Activated effector memory CD4-positive, alpha-beta T cell treated with anti-CD3 and anti-CD28 coated beads, Interleukin-2, amount 50 U/mL, for 16 hours (primary cell): ENCODE data around the gene NPHP4.

Experiments used
- DNase-seq: peaks from one replicate; pipeline ENCODE4 v3.0.0-alpha.2; 2020

Gene NPHP4

DNA sequence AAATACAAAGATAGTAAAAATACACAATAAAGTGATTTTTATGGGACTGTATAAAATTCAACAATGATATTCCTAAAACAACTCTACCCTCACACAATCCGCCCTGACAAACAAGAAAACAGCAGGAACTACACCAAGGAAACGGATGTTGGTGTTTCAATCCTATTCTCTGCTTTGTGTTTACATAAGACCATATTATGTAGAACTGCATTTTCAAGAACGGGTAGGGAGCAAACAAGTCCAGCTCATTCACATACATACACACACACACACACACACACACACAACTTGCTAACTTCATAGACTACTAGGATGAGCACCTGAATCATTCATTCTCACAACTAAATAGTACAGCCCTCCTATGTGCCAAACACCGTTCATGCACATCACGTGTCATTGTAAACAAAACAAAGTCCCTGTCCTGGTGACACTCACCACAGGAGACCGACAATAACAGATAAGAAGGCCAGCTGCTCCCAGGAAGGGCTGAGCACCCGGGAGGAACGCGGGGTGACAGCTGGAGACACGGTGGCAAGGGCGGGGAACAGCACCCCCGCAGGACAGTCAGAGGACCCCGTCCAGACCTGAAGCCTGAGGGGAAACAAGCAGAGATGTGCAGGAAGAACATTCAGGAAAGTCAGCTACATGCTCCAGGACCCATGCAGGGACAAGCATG, 43.0 kb downstream of the NPHP4 start:
- DNase-seq: peak; percentile 28

DNA sequence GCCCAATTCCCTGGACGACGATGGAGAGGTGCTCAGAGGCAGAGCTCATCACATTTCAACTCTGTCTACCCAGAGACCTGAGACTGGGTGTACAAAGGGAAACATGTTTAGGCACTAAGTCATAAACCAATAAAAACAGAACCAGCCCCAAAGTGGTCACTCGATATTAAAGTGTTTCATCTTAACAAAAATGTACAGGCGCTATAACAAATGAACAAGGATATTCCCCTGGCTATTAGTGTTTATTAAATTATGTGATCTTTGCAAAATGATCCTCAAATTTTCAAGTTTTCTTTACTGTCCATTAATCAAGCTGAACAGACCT, 43.6 kb downstream of the NPHP4 start:
- no peak for DNase-seq

DNA sequence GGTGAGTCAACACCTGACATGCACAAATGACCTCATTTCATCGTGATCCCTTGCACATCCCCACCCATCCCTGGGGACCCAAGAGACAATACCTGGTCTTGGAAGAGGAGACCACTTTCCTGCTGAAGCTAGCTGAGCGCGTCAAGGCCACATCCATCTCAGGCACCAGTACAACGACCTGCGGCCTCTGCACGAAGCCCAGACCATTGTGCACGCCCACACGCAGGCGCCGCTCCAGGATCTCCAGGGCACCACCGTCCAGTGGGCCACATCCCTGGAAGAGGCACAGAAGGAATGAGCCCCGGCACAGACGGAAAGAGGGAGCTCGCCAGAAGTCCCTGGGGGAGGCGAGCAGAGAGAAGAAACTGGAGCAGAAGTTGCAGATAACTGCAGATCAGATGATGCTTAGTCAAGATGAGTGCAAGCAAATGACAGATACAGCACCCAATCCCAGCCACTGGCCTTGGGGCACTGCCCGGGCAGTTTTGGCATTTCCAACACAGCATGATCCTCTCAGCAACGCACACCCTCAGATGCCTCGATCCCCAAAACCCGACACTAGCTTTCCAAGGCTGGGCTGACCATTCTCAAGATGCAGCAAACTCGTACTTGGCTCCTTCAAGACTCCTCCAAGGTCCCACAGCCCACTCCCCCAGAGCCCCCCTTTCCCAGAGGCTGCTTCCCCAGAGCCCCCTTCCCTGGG, 44.1 kb downstream of the NPHP4 start:
- peak; percentile 24 for DNase-seq

DNA sequence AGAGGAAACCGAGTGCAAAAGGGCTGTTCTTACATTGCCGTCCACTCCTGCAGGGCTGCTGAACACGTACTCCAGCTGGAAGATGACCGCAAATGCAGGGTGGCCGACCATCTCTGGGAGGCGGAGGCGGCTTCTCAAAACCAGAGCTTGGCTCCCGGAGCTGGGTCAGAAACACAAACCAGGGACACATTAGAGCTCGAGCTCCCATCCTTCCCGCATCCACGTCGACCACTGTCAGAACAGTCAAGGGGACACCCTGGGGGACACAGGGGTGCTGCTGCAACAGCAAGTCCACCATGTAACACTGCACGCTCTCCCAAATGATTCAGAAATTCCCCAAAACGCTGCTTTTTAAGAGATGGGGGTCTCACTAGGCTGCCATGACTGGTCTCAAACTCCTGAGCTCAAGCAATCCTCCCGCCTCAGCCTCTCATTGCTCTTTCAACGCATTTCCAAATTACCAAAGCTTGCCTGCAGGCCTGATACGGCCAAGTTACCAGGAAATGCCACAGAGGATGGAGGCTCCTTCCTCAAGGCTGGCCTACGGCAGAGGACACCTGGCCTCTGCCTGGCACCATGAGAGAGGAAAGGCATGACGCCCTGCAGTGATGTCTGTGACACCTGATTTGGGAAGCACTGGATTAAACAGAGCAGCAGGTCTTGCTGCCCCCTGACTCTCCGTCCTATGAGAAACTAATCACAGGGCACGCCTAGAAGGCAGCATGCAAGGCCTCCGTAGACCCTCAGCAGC, 45.0 kb downstream of the NPHP4 start:
- peak; percentile 47 for DNase-seq

DNA sequence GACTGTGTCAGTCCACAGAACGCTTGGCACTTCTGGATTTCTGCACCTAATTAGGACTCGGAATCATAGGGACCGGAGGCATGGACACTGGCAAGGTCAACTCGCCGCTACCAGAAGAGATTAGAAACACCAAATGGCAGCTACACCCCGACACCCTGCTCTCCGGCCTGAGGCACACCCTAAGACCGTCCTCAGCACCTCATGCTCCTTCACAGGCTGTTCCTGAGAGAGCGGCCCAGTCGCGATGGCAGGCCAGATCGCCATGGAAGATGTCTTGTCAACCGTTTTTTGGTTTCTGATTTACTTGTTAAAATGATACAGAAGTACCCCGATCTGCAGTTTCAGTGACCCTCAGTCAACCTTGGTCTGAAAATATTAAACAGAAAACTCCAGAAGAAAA, 46.8 kb downstream of the NPHP4 start:
- no peak for DNase-seq

DNA sequence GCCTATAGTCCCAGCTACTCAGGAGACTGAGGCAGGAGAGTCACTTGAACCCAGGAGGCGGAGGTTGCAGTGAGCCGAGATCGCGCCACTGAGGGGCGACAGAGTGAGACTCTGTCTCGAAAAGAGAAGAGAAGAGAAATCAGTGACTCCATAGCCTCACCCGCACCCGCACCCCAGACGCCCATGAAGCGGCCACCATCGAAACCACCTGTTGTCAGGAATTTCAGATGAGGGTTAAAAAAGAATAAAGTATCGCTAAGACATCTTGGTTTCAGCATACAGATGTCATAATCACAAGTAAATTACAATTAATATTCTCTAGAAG, 47.4 kb downstream of the NPHP4 start:
- no peak for DNase-seq

DNA sequence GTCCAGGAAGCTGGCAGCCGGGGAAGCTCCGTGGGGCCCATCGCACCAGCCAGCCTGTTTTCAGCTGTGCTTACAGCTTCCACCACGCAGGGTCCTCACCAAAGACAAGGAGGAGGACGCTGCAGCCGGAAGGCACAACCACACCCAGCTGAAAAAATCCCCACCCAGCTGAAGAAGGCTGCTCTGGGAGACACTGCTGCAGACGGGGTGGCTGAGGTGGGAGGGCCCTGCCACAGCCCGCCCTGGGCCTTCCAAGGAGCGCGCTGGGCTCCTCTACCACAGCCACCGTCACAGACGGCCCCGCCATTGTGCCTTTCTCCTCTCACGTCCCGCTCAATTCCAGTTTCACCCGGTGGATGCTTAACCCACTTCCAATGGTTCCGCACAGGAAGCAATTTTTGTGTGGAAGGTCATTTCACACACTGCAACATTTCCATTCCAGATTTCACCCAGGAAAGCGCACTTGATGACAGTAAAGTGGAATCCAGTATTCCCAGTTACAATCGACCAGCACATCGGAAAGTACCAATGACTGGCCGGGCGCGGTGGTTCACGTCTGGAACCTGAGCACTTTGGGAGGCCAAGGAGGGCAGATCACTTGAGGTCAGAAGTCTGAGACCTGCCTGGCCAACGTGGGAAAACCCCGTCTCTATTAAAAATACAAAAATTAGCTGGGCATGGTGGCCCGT, 47.9 kb downstream of the NPHP4 start:
- DNase-seq: no peak

DNA sequence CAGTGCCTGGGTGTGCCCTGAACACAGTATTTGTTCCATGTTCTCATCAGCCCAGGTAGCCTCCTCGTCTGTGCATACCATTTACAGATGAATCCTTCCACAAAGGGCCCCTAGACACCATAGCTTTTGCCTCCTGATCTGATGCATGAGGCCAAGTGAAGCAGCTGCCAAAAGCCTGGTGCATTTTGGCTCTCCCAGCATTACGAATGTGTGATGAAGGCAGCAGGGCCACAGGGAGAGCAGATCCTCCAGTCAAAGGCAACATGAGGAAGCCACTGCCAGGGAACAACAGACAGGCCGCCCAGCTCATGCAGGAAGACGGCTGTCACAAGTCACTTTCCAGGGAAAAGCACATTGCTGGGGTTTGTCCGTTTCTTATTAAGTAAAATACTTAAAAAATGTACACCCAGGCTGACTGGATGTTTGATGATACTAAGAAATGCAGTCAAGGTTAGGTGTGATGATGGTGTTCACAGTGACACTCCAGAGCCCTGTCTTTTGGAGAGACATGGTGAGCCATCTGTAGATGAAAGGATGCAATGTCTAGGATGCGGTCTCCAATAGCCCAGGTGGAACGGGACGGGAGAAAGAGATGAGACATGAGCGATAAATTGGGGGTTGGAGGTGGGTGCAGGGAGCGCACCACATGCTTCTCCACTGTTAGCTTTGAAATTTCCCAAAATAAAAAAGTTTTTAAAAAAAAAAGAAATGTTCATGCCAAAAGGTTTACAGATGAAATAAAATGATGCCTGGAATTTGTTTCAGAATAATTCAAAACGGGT, 48.7 kb downstream of the NPHP4 start:
- DNase-seq: no peak

DNA sequence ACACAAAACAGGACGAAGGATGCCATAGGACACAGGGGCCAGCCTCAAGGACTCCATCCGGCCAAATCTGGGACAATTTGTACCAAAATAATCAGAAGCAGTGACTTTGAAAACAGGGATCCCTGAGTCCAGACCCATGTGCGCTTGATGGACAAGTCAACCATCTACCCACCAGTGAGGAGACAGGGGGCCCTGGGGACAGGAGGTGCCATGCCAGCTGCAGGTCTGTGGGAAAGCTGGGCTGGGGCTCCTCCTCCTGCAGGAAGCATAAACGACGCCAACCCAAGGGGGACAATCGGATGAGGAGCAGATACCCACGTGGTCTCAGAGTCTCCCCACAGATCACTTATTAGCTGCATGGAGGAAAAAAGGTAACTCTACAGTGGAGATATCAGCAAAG, 50.6 kb downstream of the NPHP4 start:
- no peak for DNase-seq

DNA sequence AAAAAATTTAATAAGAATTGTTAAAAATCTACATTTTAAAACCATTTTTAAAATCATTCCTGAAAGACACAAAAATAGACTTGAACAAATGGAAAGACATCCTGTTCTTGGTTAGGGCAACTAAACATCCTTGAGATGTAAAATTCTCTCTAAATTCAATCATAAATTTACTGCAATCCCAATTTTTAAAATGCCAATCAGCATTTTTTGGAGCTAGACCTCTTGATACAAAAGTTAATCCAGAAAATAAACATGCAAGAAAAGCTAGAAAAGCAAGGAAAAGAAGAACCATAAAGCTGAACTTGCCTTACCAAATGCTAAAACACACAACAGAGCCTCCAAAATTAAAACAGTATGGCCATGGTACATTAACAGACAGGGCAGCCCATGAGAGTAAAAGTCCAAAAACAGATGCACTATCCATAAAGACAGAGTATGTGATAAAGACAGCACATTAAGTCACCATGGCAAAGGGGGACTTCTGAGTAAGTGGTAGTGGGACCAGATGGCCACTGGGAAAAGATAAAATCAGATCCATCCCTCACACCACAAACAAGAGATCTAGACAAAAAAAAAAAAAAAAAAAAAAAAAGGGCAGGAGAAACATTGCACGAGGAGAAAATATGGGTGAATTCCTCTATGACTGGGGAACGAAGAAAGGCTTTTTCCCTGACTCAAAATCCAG, 51.4 kb downstream of the NPHP4 start:
- DNase-seq: no peak

DNA sequence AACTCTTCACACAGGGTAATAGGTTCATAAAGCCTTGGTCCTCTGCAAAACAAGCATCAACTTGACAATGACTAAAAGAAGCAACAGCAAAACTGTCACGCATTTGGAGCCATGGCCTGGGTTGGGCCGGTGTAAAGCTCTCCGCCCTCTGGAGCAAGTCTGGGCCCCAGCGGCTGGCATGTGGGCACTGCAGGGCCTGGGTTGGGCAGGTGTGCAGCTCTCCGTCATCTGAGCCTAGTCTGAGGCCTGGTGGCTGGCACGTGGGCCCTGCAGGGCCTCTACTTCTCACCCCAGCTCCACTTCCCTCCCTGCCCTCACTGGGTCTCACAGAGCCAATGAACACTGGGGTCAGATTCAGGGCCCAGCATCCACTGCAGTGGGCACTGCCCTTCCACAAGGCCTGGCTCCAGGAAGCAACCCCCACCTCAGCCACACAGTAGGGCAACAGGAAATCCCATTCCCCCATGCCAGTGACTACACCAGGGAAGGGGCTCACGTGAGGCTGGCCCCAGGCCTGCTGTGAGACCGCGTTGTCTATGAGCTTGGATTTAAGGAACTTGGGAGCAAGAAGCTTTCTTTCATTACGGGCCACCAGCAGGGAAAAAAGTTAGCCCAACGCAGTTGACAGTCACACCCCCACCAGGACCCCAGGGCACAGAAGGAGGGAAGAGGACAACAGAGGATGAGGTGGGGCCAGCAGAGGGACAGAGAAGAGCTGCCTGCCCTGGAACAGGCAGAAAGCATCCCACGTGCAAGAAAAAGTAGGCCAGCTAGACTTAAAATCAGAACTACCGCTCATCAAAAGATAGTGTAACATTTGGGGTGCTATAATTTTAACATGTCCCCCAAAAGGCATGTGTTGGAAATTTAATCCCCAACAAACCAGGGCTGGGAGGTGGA, 52.7 kb downstream of the NPHP4 start:
- no peak for DNase-seq

DNA sequence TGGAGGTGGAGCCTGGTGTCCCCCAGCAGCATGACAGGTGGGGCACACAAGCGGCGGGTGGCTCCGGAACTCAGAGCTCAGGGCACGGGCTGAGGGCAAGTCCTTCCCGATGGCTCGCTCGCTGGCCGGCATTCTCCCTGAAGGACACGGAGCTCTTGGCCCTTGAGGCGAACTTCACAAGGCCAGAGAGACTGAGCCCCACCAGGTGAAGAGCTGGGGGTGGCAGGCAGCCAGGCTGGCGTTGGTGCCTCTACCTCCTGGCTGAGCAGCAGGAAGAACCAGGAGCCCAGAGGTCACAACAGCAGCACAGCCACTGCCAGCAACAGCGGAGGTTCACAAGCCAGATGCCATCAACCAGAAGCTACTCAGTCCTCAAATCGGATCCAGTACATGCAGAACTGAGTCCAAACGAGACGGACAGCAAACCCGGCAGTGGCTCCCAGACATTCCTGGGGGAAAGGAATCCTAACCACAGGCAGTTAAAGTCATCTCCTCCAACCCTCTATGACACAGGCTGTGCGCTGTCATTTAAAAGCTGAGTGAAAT, 54.1 kb downstream of the NPHP4 start:
- no peak for DNase-seq

DNA sequence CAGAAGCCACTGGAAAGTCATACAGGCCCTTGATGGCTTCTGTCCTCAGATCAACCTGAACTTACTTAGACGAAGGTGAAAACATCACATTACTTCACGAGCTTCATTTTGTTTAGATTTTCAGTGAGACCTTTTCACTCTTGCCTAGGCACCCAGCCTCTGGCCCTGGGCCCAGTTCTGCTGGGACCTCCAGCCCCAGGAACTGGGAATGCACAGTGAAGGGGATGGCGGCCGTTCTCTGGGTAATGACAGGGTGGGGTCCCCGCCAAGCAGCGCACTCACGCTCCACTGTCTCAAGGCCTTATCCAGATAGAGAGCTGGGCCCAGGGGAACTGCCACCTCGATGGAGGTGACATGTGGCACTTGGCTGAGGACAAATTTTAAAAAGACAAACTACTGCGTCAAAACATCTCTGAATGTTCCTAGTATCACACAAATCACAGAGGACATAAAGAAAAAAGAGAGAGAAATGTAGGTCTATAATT, 54.8 kb downstream of the NPHP4 start:
- DNase-seq: no peak

DNA sequence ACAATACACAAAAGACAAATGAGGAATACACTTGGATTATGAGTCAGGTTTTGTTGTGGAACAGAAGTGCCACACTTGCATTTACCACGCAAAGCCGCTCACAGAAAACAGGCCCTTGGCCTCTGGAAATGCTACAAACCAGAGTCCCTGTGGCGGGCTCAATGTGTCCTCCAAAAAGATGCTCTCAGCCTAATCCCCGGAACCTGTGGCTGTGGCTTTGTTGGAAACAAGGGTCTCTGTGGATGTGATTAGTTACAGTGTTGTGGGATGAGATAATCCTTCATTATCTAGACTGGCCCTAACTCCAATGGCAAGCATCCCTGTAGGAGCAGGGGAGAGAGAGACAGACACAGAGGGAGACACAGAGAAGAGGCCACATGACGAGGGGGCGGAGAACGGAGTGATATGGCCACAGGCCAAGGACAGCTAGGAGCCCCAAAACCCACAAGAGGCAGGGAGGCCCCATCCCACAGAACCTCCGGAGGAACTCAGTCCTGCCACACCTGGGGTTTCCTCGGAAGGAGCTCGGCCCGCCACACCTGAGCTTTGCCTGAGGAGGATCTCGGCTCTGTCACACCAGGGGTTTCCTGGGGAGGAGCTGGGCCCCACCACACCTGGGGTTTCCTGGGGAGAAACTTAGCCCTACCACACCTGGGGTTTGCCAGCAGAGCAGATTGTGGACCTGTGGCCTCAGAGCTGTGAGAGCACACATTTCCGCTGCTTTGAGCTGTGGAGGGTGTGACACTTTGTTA, 55.4 kb downstream of the NPHP4 start:
- DNase-seq: no peak

DNA sequence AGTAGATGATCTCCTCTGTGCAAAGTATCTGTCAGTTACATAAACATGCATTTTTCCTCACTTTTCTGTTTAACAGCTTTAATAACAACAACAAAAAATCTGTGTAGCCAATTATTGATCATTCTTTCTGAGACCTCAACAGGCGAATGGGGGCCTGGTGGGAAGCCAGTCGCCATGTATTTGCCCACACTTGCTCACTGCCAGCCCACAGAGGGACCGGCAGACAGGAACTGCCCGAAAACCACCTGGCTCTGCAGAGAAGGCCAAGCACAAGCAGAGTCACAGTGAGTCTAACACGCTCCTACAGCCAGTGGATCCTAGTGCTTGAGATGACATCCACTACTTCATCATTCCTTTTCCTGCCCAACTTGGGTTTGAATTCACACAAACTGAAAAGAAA, 56.1 kb downstream of the NPHP4 start:
- DNase-seq: no peak

DNA sequence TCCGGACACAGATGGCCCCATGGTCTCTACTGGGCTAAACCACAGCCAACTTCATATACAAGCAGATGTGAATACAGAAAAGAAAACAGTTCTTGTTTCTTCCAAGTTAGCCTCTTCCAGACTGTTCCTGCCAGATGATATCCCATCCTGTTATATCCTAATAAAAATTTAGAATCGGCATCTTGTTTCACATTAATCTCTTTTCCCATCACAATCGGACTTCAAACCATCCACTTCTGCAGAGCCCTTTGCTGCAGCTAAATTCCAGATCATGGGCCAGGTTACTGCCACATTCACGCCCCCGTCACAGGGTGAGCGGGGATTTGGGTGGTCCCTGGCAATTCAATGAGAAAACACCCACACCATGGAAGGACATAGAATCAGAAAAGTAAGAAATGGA, 57.2 kb downstream of the NPHP4 start:
- DNase-seq: no peak

DNA sequence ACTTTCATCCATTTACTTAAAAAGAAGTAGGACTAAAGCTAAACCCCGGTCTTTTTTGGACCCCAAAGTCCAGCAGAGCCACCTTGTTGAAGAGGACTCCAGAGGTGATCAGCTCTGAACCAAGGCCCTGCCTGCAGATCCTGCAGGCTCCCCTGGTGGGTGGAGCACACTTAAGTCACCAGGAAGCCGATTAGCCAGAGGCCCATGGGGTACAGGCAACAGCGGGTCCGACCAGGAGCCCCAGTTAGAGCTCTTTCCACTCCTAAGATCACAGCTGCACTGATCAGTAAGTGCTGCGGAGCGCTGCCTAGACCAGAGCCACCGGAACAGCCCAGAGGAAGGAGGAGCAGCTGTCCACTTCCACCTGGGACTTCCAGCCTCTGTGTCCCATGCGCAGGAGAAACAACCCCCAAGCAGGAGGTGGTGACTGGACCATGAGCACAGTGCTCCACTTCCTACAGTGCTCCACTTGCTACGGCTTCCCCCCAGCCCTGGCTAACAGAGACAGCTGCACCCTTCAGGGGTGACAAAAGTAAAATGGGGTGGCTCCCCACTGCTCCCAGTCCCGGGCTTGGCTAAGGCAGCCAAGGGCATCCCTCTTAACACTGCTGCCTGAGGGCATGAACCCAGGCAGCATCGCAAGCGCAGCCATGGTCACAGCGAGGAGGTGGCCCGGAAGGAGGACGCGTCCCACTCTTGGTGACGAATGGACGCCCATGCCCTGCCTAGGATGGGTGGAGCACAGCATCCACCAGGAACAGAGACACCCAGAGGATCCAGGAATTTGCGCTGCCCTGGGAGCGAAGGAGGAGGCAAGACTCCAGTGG, 58.0 kb downstream of the NPHP4 start:
- DNase-seq: no peak

DNA sequence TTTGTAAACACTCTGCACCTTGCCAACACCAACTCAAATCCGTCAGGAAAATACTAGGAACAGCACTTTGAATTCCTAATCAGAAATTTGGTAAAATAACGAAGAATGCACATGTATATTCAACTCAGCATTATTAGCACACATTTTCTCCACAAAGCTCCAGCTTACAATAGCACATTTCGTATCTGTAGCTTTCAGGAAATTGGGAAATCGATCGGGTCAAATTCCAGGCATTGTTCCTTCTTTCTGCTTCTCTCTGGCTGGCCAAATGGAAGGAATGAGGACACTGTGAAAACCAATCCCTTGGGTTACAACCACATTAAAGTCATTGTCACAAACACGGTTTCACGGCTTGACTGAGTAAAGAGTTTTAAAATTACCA, 58.6 kb downstream of the NPHP4 start:
- DNase-seq: no peak

DNA sequence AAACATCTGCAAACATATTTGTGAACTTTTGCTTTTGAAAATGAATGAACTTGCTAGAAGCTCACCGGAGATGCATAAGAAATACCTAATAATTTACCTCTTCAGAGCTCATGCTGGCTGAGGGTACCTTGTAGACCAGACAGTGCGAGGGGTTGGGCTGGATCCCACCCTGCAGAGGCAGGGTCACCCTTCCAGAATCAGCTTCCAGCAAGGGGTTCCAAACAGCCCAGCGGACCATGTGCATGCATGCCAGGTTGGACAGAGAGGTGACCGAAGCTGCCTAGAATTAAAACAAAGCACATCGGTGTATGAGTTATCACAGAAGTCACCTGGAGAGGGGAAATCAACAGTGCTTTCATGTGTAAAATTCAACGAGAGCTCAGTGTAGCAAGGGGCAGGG, 59.2 kb downstream of the NPHP4 start:
- DNase-seq: no peak
